Measurements from ENCODE around the gene UPK3A. TPM values are rescaled to one million over a fixed set of nuclear protein-coding genes. Genes with fewer than 3 reads are reported as not detected.

UPK3A gene
- total RNA-seq, 1 experiment from 2014 or later = not detected

- BruUV-seq (replicated peaks) = no TSS peak
- Histone ChIP-seq H3K4me1 (ENCODE audit: control insufficient read depth, insufficient read depth, low read length) (peaks cover 9% of the 10 kb centered on the region), H3K9me3 (ENCODE audit: control insufficient read depth, insufficient read depth, low read depth, low read length) (no peaks in the 10 kb centered on the region), H3K36me3 (ENCODE audit: control insufficient read depth, insufficient read depth, low read length) (peaks cover 2% of the 10 kb centered on the region; the same call in 1 of the 2 replicates), H3K27me3 (ENCODE audit: control insufficient read depth, insufficient read depth, low read length) (no peaks in the 10 kb centered on the region), H3K4me3 (ENCODE audit: low read depth in 2 of 2, low read length in 2 of 2) (no peak overlapping the region), H3K27ac (ENCODE audit: low read length) (no peak overlapping the region)
- ATAC-seq (no peak), DNase-seq (ENCODE audit: low read depth, low spot score) (no peak)
- in situ Hi-C loops (cut with HindIII; ENCODE audit: low pct_unique_long_range_greater_than_20kb, low sequenced_read_pairs) = no loop called here
- POLR2A ChIA-PET = no interaction called here
- intact Hi-C loops (cut with micrococcal nuclease; ENCODE audit: unreplicated experiment) = no loop called here
- CTCF ChIA-PET = interaction anchor here (0.7 kb wide), 1 partner anchor 46 kb away, joined by 3 read pairs; no protein-coding TSS in a partner anchor
- no peak for TF ChIP-seq CTCF (IDR thresholded peaks at IDR 0.05)
- no peak for TF ChIP-seq TCF7L2 (IDR thresholded peaks at IDR 0.05; ENCODE audit: low read depth, low read length)
- TF ChIP-seq, protein P1, sequence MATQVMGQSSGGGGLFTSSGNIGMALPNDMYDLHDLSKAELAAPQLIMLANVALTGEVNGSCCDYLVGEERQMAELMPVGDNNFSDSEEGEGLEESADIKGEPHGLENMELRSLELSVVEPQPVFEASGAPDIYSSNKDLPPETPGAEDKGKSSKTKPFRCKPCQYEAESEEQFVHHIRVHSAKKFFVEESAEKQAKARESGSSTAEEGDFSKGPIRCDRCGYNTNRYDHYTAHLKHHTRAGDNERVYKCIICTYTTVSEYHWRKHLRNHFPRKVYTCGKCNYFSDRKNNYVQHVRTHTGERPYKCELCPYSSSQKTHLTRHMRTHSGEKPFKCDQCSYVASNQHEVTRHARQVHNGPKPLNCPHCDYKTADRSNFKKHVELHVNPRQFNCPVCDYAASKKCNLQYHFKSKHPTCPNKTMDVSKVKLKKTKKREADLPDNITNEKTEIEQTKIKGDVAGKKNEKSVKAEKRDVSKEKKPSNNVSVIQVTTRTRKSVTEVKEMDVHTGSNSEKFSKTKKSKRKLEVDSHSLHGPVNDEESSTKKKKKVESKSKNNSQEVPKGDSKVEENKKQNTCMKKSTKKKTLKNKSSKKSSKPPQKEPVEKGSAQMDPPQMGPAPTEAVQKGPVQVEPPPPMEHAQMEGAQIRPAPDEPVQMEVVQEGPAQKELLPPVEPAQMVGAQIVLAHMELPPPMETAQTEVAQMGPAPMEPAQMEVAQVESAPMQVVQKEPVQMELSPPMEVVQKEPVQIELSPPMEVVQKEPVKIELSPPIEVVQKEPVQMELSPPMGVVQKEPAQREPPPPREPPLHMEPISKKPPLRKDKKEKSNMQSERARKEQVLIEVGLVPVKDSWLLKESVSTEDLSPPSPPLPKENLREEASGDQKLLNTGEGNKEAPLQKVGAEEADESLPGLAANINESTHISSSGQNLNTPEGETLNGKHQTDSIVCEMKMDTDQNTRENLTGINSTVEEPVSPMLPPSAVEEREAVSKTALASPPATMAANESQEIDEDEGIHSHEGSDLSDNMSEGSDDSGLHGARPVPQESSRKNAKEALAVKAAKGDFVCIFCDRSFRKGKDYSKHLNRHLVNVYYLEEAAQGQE (IDR thresholded peaks at IDR 0.05; ENCODE audit: insufficient read depth in 1 of 2, low read depth in 2 of 2, low read length in 1 of 2) = no peak
- no peak for TF ChIP-seq POLR2AphosphoS5 (IDR thresholded peaks at IDR 0.05; ENCODE audit: low read depth, low read length)
- TF ChIP-seq SIN3A (IDR thresholded peaks at IDR 0.05; ENCODE audit: borderline replicate concordance, insufficient read depth, low read depth, low read length) = no peak
These were observed 30.0 kb downstream of the UPK3A start for GRCh38 chr22:45314786-45315185.

DNA sequence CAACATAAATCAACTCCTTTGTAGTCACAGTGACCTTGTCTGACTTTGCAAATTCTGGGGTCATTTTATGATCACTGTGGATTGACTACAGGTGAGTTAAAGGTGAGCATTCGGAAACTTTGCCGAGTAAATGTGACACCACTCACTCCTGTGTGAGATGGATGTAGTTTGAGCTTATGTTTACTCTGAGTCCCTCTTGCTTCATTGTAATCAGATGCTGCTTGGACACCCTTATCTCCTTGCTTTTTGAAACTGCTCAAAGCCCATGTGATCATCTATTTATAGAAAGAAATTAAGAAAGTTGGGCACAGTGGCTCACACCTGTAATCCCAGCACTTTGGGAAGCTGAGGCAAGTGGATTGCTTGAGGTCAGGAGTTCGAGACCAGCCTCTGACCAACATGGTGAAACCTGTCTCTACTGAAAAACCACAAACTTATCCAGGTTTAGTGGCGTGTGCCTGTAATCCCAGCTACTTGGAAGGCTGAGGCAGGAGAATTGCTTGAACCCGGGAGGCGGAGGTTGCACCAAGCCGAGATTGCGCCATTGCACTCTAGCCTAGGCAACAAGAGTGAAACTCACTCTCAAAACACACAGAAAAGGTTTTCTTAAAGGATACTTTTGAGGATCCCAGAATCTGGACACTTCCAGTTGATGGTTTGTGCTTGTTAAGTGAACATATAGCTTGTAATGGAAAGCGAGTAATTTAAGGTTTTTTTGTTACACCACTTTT, 32.2 kb downstream of the UPK3A start:
- Histone ChIP-seq H3K36me3 (ENCODE audit: control insufficient read depth, insufficient read depth, low read length) (no peaks in the 10 kb centered on the region), H3K4me3 (ENCODE audit: low read depth in 2 of 2, low read length in 2 of 2) (no peak overlapping the region), H3K4me1 (ENCODE audit: control insufficient read depth, insufficient read depth, low read length) (peaks cover 9% of the 10 kb centered on the region; the same call in 1 of the 2 replicates), H3K27ac (ENCODE audit: low read length) (no peak overlapping the region), H3K27me3 (ENCODE audit: control insufficient read depth, insufficient read depth, low read length) (no peaks in the 10 kb centered on the region), H3K9me3 (ENCODE audit: control insufficient read depth, insufficient read depth, low read depth, low read length) (no peaks in the 10 kb centered on the region)
- BruUV-seq (replicated peaks) = no TSS peak
- ChIA-PET POLR2A (no interaction called here), CTCF (no interaction called here)
- in situ Hi-C loops (cut with HindIII; ENCODE audit: low pct_unique_long_range_greater_than_20kb, low sequenced_read_pairs) = no loop called here
- no peak for TF ChIP-seq TCF7L2 (IDR thresholded peaks at IDR 0.05; ENCODE audit: low read depth, low read length)
- TF ChIP-seq SIN3A (IDR thresholded peaks at IDR 0.05; ENCODE audit: borderline replicate concordance, insufficient read depth, low read depth, low read length) = no peak
- TF ChIP-seq, protein P1 (IDR thresholded peaks at IDR 0.05; ENCODE audit: insufficient read depth in 1 of 2, low read depth in 2 of 2, low read length in 1 of 2) = no peak
- TF ChIP-seq POLR2AphosphoS5 (IDR thresholded peaks at IDR 0.05; ENCODE audit: low read depth, low read length) = no peak
- TF ChIP-seq CTCF (IDR thresholded peaks at IDR 0.05) = no peak
- ATAC-seq (no peak), DNase-seq (ENCODE audit: low read depth, low spot score) (no peak)
- intact Hi-C loops (cut with micrococcal nuclease; ENCODE audit: unreplicated experiment) = no loop called here
